ENCODE results near the gene TPCN2. TPM values are rescaled to one million over a fixed set of nuclear protein-coding genes. Genes with fewer than 3 reads are reported as not detected.

TPCN2 gene
- total RNA-seq, 1 experiment from 2014 or later: 15.2 TPM

DNA sequence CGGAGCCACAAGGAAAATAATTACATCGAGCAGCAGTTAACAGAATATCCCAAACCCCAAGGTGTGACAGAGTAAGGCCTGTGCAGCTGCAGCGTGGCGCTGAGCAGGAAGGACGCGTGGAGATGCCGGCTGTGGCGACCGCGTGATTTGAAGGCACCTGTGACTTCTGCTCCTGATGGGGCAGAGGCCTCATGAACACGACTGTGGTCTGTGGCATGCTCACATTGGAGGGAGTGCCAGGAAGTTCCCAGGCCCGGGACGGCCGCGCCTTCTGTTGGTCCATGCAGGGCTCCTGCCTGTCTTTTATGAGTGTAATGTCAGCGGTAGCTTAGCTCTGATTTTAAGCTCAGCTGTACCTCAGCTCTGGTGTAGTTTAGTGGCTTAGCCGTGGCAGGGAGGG is 50.4 kb downstream of the TPCN2 start (continued):
- TF ChIP-seq, protein P1, sequence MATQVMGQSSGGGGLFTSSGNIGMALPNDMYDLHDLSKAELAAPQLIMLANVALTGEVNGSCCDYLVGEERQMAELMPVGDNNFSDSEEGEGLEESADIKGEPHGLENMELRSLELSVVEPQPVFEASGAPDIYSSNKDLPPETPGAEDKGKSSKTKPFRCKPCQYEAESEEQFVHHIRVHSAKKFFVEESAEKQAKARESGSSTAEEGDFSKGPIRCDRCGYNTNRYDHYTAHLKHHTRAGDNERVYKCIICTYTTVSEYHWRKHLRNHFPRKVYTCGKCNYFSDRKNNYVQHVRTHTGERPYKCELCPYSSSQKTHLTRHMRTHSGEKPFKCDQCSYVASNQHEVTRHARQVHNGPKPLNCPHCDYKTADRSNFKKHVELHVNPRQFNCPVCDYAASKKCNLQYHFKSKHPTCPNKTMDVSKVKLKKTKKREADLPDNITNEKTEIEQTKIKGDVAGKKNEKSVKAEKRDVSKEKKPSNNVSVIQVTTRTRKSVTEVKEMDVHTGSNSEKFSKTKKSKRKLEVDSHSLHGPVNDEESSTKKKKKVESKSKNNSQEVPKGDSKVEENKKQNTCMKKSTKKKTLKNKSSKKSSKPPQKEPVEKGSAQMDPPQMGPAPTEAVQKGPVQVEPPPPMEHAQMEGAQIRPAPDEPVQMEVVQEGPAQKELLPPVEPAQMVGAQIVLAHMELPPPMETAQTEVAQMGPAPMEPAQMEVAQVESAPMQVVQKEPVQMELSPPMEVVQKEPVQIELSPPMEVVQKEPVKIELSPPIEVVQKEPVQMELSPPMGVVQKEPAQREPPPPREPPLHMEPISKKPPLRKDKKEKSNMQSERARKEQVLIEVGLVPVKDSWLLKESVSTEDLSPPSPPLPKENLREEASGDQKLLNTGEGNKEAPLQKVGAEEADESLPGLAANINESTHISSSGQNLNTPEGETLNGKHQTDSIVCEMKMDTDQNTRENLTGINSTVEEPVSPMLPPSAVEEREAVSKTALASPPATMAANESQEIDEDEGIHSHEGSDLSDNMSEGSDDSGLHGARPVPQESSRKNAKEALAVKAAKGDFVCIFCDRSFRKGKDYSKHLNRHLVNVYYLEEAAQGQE (IDR thresholded peaks at IDR 0.05; ENCODE audit: low read depth): no peak
- TF ChIP-seq POLR2A (IDR thresholded peaks at IDR 0.05; ENCODE audit: borderline replicate concordance, extremely low read depth, insufficient read depth, insufficient read length) (no peak), POLR2AphosphoS5 (IDR thresholded peaks at IDR 0.05; ENCODE audit: low read depth, low read length) (no peak), TCF7L2 (IDR thresholded peaks at IDR 0.05; ENCODE audit: borderline replicate concordance, extremely low read depth, insufficient read depth, insufficient read length) (no peak)
- TF ChIP-seq, protein P2, sequence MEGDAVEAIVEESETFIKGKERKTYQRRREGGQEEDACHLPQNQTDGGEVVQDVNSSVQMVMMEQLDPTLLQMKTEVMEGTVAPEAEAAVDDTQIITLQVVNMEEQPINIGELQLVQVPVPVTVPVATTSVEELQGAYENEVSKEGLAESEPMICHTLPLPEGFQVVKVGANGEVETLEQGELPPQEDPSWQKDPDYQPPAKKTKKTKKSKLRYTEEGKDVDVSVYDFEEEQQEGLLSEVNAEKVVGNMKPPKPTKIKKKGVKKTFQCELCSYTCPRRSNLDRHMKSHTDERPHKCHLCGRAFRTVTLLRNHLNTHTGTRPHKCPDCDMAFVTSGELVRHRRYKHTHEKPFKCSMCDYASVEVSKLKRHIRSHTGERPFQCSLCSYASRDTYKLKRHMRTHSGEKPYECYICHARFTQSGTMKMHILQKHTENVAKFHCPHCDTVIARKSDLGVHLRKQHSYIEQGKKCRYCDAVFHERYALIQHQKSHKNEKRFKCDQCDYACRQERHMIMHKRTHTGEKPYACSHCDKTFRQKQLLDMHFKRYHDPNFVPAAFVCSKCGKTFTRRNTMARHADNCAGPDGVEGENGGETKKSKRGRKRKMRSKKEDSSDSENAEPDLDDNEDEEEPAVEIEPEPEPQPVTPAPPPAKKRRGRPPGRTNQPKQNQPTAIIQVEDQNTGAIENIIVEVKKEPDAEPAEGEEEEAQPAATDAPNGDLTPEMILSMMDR (IDR thresholded peaks at IDR 0.05 in 2 of 3, conservative IDR thresholded peaks at IDR 0.05 in 1 of 3; ENCODE audit: borderline replicate concordance in 1 of 3, insufficient read depth in 1 of 3, low read depth in 2 of 3, low read length in 2 of 3): no peak

DNA sequence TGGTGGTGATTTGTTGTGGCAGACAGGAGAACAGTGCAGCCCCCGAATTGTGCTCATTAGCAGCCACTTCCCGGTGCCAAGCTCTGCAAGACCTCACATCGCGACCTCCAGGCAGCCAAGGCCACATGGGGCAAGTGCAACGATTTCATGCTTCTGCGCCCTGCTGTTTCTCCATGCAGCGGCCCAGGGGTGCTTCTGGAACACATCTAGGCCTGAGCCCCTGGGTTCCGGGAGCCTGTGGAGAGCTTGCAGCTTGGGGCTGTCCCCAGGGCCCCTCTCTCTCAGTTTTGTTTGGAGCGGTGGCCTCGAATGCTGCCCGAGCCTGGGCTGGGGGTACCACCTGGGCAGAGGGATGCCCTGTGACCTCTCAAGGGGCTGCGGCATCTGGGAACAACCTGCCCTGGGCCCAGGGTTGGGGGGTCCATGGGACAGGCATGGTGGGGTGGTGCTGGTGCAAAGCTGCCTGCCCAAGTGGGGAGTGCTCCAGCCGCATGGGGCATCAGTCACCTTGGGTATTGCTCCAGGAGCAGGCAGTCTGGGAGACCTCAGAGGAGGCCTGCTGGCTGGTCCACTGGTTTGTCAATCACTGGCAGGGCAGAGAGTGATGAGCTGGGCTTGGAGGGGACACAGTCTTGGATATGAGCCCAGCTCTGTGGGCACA is 51.9 kb downstream of the TPCN2 start:
- Histone ChIP-seq H3K4me1 (ENCODE audit: control insufficient read depth in 1 of 2, insufficient read depth in 2 of 2, low read length in 2 of 2) (peaks cover 3 to 21% of the 10 kb centered on the region in 2 experiments; a peak in 3 of 4 replicates), H3K36me3 (ENCODE audit: control insufficient read depth in 1 of 2, insufficient read depth in 2 of 2, low read length in 2 of 2) (no peaks in the 10 kb centered on the region), H2AFZ (ENCODE audit: low read depth, low read length, poor library complexity, severe bottlenecking) (no peak overlapping the region), H3K9me2 (ENCODE audit: insufficient read depth) (no peaks in the 10 kb centered on the region), H3K27me3 (ENCODE audit: insufficient read depth, low read length) (no peaks in the 10 kb centered on the region), H3K27ac (ENCODE audit: low read depth, low read length) (no peak overlapping the region), H3K9me3 (ENCODE audit: control insufficient read depth in 1 of 2, insufficient read depth in 1 of 2, low read depth in 1 of 2, low read length in 2 of 2) (no peaks in the 10 kb centered on the region), H3K79me2 (ENCODE audit: insufficient read depth, low read length) (no peaks in the 10 kb centered on the region), H3K4me3 (replicated peaks in 1 of 2; ENCODE audit: low read depth in 1 of 2, low read length in 2 of 2) (no peak overlapping the region), H3K4me2 (ENCODE audit: low read length) (no peak overlapping the region), H4K20me1 (ENCODE audit: insufficient read depth) (no peaks in the 10 kb centered on the region), H3K9ac (ENCODE audit: low read length) (no peak overlapping the region)
- ChIA-PET CTCF (interaction anchor here (1.1 to 2.4 kb wide), 4 partner anchors 19 to 583 kb away, joined by 3 to 16 read pairs (median 6); no protein-coding TSS in a partner anchor), RAD21 (ENCODE audit: low non-redundant PET in 1 of 2, low total read pairs in 2 of 2, uncharacterized antibody in 2 of 2, unreplicated experiment in 2 of 2) (interaction anchor here in 1 of 2 experiments (1.4 kb wide), 1 partner anchor 583 kb away, joined by 5 read pairs; no protein-coding TSS in a partner anchor), POLR2A (no interaction called here)
- no peak for ATAC-seq
- DNase-seq (ENCODE audit: low read depth, low spot score): no peak
- BruUV-seq (replicated peaks): no TSS peak
- intact Hi-C loops (cut with micrococcal nuclease): loop anchor here (1.0 to 5.0 kb wide), 7 partner anchors 140 to 584 kb away; no protein-coding TSS in a partner anchor
- no peak for TF ChIP-seq ELF1 (IDR thresholded peaks at IDR 0.05; ENCODE audit: borderline replicate concordance, low read depth)
- TF ChIP-seq ZFX (IDR thresholded peaks at IDR 0.05): no peak
- no peak for TF ChIP-seq RAD21 (IDR thresholded peaks at IDR 0.05; ENCODE audit: low read depth)
- TF ChIP-seq, protein P3, sequence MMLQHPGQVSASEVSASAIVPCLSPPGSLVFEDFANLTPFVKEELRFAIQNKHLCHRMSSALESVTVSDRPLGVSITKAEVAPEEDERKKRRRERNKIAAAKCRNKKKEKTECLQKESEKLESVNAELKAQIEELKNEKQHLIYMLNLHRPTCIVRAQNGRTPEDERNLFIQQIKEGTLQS (IDR thresholded peaks at IDR 0.05): no peak
- TF ChIP-seq, protein P2 (IDR thresholded peaks at IDR 0.05 in 2 of 3, conservative IDR thresholded peaks at IDR 0.05 in 1 of 3; ENCODE audit: borderline replicate concordance in 1 of 3, insufficient read depth in 1 of 3, low read depth in 2 of 3, low read length in 2 of 3): no peak
- TF ChIP-seq TCF7L2 (IDR thresholded peaks at IDR 0.05; ENCODE audit: borderline replicate concordance, extremely low read depth, insufficient read depth, insufficient read length): no peak
- no peak for TF ChIP-seq SIN3A (IDR thresholded peaks at IDR 0.05; ENCODE audit: low read depth)
- TF ChIP-seq FOSL1 (IDR thresholded peaks at IDR 0.05; ENCODE audit: low read depth): no peak
- TF ChIP-seq CEBPB (IDR thresholded peaks at IDR 0.05; ENCODE audit: low read depth): no peak
- TF ChIP-seq SRF (IDR thresholded peaks at IDR 0.05; ENCODE audit: low read depth): no peak
- no peak for TF ChIP-seq EZH2 (IDR thresholded peaks at IDR 0.05)
- TF ChIP-seq JUND (IDR thresholded peaks at IDR 0.05): no peak
- TF ChIP-seq, protein P4, sequence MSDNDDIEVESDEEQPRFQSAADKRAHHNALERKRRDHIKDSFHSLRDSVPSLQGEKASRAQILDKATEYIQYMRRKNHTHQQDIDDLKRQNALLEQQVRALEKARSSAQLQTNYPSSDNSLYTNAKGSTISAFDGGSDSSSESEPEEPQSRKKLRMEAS (IDR thresholded peaks at IDR 0.05): no peak
